ENCODE results near the gene GLIS1.

Gene GLIS1

GRCh38 chr1:53736290-53736689, 2.7 kb downstream of the GLIS1 start:
- no peak for DNase-seq (ENCODE audit: low read depth in 2 of 2)

DNA sequence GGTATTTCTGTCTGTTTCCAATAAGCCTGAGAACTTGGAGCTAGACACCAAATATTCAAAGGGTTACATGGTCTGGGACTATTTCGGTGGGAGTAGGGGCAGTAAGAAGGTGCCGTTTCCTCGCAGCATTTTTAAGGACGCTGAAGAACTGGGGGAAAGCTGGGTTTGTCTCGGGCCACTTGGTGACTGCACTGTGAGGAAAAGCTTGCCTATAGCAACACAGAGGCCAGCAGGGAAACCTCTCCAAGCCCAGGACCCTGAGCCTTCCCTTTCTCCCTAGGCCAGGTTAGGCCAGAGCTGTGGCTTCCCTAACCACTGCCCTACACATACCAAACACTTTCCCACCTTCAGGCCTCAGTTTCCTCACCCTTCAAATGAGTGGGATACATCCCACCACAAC, 3.3 kb downstream of the GLIS1 start:
- DNase-seq (ENCODE audit: low read depth in 2 of 2) = no peak

GRCh38 chr1:53735261-53735660, 3.7 kb downstream of the GLIS1 start:
- no peak for DNase-seq (ENCODE audit: low read depth in 2 of 2)

GRCh38 chr1:53734650-53735211, 4.2 kb downstream of the GLIS1 start:
- DNase-seq (ENCODE audit: low read depth in 2 of 2) = no peak

DNA sequence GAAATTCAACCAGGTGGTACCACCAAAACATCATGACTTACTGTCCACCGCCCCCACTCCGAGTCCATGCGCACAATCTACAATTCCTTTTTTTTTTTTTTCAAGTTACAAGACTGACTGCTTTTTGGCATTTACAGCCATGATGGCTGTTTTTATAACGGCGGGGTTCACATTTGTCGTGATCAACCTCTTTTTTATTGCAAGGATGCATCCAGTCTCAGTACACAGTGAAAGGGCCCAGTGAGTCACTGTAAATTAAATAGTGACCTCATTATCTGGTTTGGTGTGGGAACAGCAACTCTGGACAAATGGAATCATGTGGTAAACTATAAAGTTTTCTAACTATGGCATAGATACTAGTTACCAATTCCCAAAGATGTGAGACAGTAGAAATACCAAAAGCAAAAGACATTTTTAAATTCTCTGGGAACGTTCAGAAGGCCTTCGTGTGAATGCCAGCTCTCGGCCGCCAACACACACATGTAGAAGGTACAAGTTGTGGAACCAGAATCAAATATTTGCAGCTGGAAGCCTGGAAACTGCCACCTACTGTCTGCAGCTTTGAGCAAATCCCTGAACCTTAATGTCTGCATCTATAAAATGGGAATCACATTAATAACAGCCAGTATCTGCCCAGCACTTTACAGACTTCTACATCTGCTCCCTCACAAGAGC, 4.9 kb downstream of the GLIS1 start:
- DNase-seq (ENCODE audit: low read depth in 2 of 2) = no peak

DNA sequence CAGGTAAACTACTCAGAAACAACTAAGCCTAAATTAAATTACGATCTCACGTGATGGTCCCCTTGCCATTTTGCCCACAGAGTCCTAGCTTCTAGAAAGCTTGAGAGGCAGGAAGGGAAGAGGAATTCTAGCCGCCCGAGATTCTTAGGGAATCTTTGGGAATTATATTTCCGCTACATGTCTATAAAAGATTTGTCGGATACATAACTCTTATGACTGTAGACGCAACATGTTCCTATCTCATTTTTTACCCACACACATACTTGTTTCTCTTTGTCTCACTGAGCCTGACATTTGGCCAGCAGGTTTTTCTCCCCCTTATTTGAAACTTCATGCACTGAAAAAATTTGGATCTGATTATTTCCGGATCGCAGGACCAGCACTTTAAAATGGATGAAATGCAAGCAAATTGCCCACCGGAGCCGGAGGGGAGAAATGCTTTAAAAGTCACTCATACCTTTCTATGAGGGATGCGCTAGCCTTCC, 5.5 kb downstream of the GLIS1 start:
- DNase-seq (ENCODE audit: low read depth in 2 of 2) = no peak

DNA sequence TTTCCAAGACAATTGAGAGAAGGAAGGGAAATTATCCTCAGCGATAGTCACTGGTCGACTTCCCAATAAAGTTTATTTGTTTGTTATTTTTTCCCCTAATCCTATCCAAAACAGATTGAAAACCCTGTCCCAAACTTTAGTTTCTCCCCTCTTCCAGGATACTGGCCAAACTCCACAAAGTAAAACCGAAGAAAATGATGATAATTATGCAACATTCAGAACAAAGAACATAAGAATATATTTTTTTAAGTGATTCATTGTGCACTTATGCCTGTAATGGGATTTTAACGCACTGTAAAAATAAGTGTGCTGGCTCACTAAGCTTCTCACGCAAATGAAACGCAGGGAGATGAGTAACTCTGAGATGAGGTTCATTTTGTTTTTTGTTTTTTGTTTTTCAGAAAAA, 6.0 kb downstream of the GLIS1 start:
- no peak for DNase-seq (ENCODE audit: low read depth in 2 of 2)

GRCh38 chr1:53732409-53732808, 6.6 kb downstream of the GLIS1 start:
- DNase-seq (ENCODE audit: low read depth in 2 of 2) = no peak

GRCh38 chr1:53731779-53732305, 7.1 kb downstream of the GLIS1 start:
- no peak for DNase-seq (ENCODE audit: low read depth in 2 of 2)

- no peak for DNase-seq (ENCODE audit: low read depth in 2 of 2)
Measured at GRCh38 chr1:53731043-53731600, 7.8 kb downstream of the GLIS1 start.

DNA sequence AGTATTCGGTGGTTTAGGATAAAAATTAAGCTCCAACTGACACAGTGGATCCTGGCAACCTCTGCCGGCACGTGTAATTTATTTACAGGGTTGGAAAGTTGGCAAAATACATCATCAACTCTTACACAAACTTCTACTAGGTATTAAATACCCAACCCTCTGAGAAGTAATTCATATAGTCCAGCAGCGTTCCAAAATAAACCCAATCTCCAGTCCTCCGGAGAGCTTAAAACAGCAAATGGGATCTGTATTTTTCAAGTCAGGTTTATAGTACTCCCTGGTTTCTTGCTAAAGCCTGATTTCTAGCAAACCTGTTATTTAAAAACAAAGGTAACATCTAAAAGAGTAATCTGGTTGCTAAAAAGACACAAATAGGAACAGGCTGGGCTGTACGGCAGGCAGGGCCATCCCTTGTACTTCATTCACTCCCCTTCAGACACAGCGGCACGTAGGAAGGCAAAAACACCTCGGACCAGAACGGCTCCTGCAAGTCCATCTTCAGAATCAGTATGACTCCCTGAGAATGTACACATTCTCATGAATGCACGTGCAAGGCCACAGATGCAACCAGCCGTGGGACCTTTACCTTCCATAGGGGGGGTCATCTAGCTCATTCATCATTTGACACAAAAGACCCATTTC, 8.6 kb downstream of the GLIS1 start:
- DNase-seq (ENCODE audit: low read depth in 2 of 2) = no peak

DNA sequence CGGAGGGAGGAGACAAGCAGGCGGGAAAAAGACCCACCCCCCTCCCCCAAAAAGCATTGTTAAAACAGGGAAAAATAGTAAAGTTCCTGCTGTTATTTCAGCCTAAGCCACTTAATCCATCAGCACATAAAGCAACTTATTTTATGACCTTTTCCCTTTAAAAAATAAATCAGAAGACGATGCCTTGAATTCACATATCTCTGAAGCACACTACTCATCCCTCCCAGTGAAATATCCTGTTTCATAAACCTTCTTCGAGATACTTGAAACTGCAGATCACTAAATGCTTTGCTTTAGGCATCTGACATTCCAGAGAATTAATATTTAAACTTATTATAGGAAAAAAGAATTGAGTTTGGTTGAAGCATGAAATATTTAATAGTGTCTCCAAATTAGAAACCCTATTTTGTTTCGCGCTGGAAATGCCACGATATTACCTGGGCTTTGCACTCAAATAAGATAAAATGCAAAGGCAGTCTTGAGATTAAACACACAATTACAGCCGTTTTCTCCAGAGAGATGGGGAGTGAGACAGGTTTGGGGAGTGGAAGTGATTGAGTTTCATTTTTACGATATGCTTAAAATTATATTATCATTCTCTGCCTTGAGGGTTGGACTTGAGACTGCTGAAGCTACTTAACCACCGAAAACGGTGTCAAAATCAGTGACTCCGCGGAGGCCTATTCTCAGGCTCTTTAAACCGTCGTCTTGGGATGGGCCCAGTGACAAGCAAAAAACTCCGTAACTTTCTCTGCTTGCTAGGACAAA, 9.3 kb downstream of the GLIS1 start:
- DNase-seq (ENCODE audit: low read depth in 2 of 2) = no peak

DNA sequence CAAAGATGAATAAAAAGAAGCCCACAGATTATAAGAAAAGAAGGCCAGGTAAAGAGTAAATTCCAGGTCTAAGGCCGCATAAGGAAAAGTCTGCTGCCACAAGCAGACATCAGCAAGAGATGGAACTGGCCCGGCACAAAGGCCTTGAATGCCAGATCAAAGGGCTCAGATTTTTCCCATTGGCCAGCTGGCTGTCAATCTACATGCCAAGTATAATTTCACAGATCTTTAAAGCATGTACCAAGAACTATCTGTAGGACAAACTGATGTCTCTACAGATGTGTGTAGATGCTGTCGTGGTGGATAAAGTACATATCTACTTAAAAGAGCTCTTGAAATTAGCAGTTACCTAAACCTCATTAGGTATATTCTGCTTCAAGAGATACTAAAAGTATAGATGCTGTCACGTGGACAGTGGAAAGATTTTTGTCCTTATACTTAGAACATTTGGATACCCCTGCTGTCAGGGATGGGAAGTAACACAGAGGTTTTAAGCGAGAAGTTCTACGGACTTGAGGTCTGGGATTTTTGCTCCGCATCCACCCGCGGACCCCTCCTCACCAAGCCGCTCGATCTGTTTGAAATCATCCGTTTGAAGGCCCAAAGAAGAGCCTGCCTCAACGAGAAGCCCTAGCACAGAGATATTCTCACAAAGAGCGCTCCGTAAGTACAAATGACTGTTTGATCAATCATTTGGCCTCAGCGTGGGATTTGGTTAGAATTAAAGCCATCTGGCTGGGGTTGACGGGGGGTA, 10.1 kb downstream of the GLIS1 start:
- DNase-seq (ENCODE audit: low read depth in 2 of 2) = no peak

GRCh38 chr1:53728196-53728595, 10.8 kb downstream of the GLIS1 start:
- no peak for DNase-seq (ENCODE audit: low read depth in 2 of 2)

DNA sequence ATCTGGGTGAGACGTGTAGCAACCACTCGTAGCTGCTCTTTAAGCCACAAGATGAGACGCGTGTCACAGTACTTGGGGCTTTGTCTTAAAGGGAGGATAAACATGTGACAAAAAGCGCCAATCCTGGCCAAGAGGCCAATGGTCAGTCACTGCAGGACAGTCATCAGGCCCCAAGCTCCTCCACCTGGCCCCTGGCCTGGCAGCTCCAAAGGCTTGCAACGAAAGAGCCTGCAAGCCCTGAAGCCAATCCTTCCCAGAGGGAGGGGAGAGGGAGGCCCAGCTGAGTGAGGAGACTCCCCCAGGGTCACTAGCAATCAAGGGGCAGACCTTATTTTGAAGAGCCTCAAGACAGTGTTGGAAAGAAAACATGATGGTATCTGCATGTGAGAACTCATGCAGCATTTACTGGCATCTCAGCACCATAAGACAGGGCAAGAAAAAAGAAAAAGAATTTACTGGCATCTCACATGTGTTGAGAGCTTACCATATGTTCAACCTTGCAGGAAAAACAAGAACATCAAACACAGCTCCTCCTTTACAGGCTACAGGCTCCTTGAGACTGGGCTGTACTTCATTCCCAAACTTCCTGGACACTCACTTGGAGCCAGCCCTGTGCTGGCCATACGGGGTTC, 11.4 kb downstream of the GLIS1 start:
- no peak for DNase-seq (ENCODE audit: low read depth in 2 of 2)

DNA sequence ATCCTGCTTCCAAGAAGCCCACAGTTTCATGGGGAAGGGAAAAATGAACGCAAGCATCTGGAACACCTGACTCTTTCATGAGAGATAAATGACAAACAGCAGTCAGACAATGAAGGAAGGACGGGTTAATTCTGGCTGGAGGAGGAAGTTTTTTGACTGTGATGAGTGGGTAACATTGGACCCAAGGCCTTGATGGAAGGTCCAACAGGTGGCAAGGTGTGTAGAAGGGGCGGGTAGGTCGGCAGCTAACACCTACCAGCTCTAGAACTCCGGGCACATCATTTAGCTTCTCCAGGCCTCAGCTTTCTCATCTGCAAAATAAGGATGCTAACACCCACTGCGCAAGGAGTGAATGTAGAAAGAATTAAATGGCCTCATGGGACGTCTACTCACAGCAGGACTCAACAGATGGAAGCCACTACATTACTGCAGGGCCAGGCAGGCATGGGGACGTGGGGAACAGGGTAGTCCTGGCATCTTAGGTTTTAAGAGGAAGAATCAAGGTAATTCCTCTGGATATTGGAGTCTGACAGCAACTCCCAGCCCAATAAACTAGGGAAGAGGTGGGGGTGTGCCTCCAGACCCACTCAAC, 12.9 kb downstream of the GLIS1 start:
- no peak for DNase-seq (ENCODE audit: low read depth in 2 of 2)

DNA sequence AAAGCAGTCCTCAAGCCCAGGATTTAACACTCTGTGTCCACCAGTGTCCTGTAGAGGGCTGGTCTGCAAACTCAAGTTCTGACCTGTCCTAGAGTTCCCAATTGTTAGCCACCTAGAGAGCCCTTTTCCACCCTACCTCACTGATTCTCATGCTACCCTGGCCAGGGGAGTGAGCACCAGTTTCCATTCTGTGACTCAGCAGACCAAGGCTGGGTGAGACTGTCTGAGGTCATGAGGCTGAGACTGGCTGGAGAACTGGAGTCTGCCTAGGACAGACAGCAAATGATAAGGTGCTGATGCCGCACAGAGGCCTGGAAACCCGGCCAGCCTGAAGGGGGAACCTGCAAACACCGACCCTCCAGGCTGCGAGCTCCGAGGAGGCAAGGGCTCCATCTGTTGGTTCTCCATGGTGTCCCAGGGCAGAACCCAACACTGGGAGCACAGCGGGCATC, 13.7 kb downstream of the GLIS1 start:
- DNase-seq (ENCODE audit: low read depth in 2 of 2) = no peak

- DNase-seq (ENCODE audit: low read depth in 2 of 2) = no peak
Measured at GRCh38 chr1:53722025-53722424, 16.9 kb downstream of the GLIS1 start.

DNA sequence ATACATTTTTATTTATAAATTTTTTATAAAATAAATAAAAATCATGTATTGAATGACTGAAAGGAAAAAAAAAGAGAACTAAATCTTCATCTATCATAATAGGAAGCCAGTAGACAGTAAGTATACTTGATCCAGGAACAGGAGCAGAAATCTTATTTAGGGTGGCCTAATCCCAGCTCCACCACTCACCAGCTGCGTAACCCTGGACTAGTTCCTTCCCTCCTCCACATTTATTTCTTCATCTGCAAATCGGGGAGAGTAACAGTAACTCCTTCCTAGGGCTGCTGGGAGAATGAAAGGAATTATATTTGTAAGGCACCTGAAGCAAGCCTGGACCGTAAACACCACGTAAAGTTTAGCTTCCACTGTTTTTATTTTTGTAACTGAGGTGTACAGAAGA, 17.9 kb downstream of the GLIS1 start:
- DNase-seq (ENCODE audit: low read depth in 2 of 2) = no peak

DNA sequence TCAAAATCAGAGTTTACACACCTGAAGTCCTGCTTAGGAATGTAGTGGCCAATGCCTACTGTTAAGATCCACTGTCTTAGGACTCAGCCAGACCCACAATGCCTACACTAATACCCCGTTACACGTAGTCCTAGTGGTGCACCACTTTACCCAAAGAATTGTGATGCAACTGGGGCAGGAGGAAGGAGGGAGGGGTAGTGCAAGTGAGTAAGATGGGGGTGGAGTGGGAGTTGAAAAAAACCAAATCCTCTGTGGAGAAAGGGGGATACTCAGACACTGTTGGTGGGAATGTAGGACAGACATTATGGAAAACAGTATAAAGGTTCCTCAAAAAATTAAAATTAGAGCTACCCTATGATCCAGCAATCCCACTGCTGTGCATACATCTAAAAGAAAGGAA, 19.5 kb downstream of the GLIS1 start:
- DNase-seq (ENCODE audit: low read depth in 2 of 2) = no peak
